ENCODE data around the gene ATG9A. TPM values are rescaled to one million over a fixed set of nuclear protein-coding genes. Genes with fewer than 3 reads are reported as not detected.

The ATG9A gene
- total RNA-seq, 2 donors from 2014 or later: 69.0 to 74.4 TPM

DNA sequence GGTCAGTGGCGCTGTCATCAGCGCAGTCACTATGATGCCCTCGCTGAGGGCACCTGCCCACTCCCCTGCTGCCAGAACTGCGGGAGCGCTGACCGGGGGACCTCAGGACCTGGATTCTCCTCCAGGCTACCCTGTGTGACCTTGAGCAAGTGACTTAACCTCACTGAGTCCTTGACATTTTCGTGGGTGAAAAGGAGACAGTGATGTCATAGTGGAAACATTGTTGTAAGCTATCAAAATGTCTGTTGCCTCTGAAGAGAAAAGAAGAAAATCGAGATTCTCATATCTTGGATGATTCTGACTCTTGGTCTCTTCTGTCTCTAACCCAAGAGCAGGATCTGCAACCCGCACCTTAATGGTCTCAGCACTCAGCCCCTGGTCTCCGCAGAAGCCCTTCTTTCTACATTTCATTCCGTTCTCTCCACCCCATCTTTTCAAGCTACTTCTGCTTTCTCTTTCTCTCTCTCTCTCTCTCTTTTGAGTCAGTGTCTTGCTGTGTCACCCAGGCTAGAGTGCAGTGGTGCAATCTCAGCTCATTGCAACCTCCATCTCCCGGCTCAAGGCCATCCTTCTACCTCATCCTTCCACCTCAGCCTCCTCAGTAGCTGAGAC lies 25.3 kb upstream of the ATG9A start:
- intact Hi-C loops (cut with DNase I): no loop called here
- no peak for DNase-seq
- ATAC-seq: peak in 1 of 2 donors; percentile 7

DNA sequence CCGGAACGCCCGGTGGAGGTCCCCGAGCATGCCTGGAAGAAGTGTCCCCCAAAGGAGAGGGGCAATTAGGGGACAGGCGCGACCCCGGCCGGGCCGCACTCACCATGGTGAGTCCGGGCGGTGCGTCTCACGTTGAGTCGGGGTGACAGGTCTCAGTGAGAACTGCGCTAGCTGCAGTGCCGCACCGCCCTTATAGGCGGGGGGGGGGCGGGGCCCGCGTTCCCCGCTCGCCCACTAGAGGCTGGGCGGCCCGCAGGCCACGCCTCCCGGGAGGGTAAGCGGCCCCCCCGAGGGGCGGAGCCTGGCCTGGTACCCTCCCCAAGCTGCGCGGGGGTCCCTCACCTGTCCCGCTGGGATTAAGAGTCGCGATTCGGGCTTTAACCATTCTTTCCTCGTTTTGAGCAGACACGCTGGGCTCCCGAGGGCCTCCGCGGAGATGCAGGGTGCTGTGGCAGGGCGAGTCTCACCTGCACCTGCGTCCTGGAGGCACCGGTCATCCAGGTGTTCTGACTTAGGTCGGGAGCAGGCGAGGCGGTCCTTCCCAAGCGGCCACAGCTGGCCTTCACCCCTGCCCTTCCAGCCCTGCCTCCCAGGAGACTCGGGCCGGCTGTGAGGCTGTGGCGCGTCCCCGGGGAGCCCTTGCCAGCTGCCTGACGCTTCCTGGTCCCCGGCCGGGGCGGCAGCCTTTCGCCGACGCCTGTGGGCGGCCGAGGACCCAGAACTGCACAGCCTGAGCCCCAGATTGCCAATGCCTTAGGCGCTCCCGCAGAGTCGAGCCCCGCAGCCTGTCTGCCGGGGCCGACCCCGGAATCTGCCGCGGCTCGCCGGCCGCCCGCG lies 24.5 kb upstream of the ATG9A start, which contains the start of gene TUBA4A:
TUBA4A (minus strand) TSS at position 166 of the 837 bp plus-strand sequence; CDS start at position 106, 60 bp downstream.
- intact Hi-C loops (cut with DNase I): no loop called here
- ATAC-seq (peak; percentile 92 to 93), DNase-seq (peak; percentile 91)

DNA sequence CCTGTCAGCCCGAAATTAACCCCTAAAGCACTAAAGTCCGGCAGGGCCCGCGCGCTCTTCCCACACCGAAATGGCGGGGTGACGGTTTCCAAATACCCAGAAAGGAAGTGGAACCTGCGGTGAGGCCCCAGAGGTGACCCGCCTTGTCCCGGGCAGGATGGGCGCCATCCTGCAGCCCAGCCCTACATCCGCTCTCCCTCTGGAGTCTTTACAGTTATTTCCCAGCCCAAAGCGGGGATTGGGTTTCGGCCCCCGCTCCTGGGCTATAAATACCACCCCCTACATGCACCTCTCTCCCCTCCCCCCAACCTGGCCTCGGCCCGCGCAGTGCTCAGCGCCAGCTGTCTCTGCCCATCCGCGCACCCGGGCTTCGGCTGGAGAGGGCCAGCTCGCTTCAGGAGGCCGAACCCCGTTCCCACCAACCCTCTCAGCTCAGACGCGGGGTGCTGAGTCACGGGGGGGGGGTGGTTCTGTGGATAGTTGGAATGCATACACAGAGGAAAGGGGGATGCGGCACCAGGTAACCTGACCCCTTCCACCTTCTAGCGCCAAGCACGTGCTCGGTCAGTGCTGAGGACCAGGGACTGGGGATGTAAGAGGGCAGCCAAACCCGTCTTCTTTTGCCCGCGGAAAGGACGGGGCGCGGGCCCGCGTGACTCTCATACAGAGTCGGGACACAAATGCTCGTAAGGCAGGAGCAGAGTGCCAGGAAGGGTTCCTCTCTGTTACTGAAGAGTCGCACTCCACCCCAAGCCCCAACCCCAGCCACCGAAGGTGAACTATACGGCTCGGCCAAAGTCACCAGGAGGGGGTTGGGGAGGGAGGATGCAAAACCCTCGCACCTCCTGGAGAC lies 23.7 kb upstream of the ATG9A start, which contains the start of gene TUBA4B:
TUBA4B (plus strand) TSS at position 344 of the 853 bp plus-strand sequence; CDS start at position 509, 165 bp downstream.
- DNase-seq: no peak
- intact Hi-C loops (cut with DNase I): no loop called here
- ATAC-seq: peak; percentile 26 to 35

DNA sequence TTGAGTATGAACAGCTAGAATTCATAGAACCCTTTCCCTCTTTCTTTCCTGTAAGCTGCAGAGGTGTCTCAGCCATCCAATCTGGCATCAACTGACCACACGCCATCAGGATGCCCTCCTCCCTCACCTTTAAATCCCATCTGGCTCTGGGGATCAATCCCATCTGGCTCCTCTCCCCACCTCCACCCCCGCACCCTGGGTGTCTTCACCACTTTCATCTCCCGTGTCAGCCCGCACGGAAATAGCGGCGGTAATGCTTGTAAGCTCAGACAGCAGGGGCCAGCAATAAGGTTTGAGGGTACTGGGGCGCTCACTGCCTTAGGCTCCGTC lies 23.1 kb upstream of the ATG9A start:
- intact Hi-C loops (cut with DNase I): no loop called here
- no peak for ATAC-seq

DNA sequence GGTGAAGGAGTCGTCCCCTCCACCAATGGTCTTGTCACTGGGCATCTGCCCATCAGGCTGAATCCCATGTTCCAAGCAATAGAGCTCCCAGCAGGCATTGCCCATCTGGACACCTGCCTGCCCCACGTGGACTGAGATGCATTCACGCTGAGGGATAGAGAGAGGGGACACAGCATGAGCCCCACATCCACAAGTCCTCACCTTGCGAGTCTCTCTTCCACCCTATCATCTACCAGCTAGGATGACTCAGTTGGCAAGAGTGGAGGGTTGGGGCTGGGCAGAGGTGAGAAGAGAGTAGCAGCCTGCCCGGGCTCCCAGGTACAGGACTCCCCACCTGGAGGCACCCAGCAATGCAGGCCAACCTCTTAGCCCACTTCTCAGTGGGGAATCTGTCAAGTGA lies 22.6 kb upstream of the ATG9A start:
- DNase-seq (no peak), ATAC-seq (no peak)
- intact Hi-C loops (cut with DNase I): no loop called here

More for the DNA sequence above, 23.1 kb upstream of the ATG9A start:
- no peak for DNase-seq

DNA sequence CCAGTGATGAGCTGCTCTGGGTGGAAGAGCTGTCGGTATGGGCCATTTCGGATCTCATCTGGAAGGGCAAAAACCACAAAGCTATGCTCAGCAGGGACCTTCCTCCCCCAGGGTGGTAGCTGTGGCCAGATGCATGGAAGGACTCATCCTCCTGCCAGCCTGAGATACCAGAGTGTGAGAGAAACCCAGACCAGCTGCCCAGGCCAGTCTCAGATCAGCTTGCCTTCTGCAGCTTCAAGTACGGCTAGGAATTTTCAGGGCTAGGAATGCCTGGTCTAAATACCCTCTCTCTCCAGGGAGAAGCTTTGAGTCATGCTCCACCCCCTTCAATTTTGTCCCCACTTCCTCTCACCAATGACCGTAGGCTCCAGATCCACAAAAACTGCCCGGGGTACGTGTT lies 22.2 kb upstream of the ATG9A start:
- ATAC-seq: no peak
- intact Hi-C loops (cut with DNase I): no loop called here
- no peak for DNase-seq

DNA sequence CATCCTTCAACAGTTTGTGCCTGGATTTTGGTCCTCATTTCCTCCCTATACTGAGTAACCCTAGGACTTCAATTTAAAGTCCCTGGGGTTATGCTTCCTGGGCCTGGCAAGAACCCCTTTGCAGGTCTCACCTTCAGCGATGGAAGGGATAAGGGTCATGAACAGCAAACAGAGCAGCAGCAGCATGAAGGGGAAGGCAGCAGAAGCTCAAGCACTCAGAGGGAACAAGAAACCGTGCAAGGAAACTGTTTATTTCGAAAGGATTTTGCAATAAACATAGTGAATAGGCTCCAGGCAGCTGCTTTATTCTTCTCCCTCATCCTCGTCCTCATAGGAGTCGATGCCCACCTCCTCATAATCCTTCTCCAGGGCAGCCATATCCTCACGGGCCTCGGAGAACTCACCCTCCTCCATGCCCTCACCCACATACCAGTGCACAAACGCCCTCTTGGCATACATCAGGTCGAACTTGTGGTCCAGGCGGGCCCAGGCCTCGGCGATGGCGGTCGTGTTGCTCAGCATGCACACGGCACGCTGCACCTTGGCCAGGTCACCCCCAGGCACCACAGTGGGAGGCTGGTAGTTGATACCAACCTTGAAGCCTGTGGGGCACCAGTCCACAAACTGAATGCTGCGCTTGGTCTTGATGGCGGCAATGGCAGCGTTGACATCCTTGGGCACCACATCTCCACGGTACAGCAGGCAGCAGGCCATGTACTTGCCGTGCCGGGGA lies 20.8 kb upstream of the ATG9A start:
- intact Hi-C loops (cut with DNase I): no loop called here
- no peak for ATAC-seq
- DNase-seq: no peak

DNA sequence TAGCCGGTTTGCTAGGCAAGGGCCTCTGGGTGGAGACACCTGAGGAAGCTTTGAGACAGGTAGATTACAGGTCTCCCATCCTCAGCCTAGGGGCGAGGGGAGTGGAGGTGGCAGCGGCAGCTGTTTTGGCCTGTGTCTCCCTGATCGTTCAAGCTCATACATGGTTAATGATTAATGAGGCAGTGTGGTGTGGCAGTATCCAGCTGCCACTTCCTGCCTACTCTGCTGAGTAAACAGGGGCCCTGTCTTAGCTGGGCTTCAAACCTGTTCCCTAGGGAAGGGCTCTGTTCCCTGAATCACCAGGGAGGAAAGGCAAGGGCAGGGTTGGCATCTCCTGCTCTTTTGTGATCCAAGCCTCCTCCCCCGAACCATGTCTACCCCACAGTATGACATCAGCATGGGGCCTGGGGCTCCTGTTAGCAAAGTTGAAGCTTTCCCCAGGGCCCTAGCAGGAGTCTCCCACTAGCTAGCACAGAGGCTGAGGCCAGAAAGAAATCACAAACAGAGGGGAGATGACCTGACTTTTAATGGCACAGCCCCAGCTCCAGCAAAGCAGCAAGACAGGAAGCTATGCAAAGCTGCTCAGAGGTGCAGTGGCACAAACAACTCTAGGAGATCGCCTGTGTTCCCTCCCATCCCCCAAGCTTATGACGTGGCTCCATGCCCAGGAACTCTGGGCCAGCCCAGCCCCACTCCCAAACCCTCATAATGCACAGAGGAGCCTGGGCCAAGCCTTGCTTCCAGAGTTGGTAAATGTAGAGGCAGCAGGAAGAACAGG lies 20.0 kb upstream of the ATG9A start:
- intact Hi-C loops (cut with DNase I): loop anchor here in 1 of 2 donors (10.0 kb wide), 1 partner anchor 45 kb away; no protein-coding TSS in a partner anchor
- DNase-seq (peak; percentile 64), ATAC-seq (peak; percentile 4 to 21)

DNA sequence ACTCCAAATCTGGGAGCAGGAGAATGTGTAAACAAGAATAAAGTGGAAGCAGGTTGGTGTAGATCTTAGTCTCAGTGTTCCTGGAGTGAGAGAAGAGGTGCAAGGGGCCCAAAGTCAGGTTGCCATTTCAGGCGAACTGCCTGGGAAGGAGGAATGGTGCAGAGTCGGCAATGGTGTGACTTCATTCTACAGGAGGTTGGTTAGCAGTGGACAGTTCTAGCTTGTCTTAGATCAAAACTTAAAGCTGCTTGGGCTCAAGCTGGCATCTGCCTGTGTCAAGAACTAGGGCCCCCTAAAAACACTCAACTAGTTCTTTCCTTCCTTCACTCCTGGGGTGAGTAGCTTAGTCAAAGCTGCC lies 19.4 kb upstream of the ATG9A start:
- intact Hi-C loops (cut with DNase I): loop anchor here in 1 of 2 donors (10.0 kb wide), 1 partner anchor 46 kb away; no protein-coding TSS in a partner anchor
- no peak for DNase-seq
- no peak for ATAC-seq

DNA sequence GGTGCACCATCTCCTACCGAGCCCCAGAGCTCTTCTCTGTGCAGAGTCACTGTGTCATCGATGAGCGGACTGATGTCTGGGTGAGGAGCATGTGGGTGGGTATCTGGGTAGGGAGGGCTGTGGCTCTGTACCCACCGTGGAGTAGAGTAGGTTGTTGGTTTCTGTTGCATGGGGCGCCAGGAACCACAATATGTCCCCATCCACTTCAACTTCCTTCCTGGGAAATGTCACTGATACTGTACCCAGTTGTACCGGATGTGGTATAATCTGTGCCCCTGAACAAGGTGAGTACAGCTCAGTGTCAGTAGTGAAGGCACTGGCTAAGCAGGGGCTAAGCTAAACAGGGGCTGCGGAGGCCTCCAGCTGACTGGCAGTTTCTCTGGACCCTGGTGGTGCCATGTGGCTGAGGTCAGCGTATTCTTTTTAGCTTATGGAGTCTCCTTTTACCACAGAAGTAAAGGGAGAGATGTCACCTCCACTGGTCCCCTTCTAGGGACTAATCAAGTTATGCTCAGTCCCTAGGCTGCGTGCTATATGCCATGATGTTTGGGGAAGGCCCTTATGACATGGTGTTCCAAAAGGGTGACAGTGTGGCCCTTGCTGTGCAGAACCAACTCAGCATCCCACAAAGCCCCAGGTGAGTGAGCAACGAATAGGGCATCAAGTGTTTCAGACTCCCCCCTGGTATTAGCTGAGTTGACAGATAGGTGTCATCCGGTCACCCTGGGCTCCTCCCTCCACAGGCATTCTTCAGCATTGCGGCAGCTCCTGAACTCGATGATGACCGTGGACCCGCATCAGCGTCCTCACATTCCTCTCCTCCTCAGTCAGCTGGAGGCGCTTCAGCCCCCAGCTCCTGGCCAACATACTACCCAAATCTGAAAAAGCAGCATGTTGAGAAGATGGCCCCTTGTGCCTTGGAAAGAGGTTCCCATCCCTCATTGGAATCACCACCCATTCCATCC lies 18.5 kb upstream of the ATG9A start:
- DNase-seq (no peak), ATAC-seq (peak in 1 of 2 donors; percentile 2)
- intact Hi-C loops (cut with DNase I): loop anchor here in 1 of 2 donors (10.0 kb wide), 1 partner anchor 47 kb away; no protein-coding TSS in a partner anchor

DNA sequence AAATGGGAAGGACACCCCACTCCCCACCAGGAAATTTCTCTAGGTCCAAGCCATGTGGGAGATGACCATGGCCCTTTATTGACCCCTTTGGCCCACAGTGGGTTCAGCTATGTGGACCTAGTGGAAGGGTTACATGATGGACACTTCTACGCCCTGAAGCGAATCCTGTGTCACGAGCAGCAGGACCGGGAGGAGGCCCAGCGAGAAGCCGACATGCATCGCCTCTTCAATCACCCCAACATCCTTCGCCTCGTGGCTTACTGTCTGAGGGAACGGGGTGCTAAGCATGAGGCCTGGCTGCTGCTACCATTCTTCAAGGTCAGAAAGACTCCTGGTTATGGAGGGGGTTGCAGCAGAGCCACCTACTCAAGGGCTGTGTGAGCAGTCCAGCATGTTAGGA lies 17.1 kb upstream of the ATG9A start:
- intact Hi-C loops (cut with DNase I): loop anchor here in 1 of 2 donors (10.0 kb wide), 1 partner anchor 48 kb away; no protein-coding TSS in a partner anchor
- no peak for DNase-seq
- no peak for ATAC-seq

DNA sequence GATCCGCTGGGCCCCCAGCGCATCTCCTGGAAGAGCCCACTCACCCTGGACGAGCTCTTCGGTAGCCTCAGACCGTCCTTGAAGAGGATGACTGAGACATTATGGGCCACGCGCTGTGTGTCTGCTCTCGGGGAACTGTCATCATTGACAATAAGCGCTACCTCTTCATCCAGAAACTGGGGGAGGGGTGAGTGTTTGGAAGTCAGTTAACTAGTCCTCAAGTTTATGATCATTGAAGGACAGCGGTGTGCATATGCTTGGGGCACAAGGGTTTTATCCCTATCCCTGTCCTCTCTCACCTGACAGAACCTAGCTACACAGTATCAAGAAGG lies 16.4 kb upstream of the ATG9A start:
- intact Hi-C loops (cut with DNase I): loop anchor here (2.0 to 10.0 kb wide), 2 partner anchors 17 to 49 kb away; partner anchors contain the start of genes ANKZF1 (in 1 of the 2) and ATG9A (in 1 of the 2)
- DNase-seq: no peak
- ATAC-seq: no peak

DNA sequence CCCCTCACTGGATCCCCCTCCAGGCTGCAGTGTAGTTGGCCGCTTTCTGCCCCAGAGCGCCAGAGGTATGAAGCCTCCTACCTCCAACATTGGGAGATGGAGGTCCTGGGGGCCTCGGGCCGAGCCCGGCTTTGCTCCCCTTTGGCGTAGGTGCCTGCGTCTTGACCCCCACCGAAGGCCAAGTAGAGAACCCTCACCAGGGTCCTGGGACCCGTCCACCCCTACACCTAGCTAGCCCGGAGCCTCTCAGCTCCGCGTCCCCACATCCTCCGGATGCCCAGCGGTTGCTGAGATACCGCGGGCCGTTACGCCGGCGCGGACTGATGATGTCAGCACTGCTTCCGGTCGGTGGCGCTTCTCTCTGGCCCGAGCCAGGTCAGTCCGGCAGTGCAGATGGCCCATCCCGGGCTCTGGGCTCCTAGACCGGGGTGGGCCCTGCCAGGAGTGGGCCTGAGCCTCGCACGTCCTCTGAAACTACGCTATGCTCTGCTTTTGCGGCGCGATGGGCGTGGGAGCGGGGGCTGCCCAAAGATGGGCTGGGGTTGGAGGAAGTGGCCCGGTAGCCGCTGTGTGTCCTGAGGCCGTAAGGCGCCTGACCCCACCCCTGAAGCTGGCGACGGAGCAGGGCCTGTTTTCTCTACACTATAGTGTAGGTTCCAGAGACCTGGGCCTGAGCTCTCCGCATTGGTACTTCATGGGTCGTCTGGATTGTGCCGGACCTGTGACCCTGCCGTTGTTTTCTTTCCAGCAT lies 15.9 kb upstream of the ATG9A start, which contains the start of the genes GLB1L and STK16:
GLB1L (minus strand) TSS at position 297 of the 751 bp plus-strand sequence. CDS start 1,871 bp downstream, outside the sequence.
STK16 (plus strand) TSS at position 332 of the 751 bp plus-strand sequence. CDS start 521 bp downstream, outside the sequence.
- peak; percentile 93 to 94 for ATAC-seq
- peak; percentile 96 for DNase-seq
- intact Hi-C loops (cut with DNase I): loop anchor here (2.0 to 10.0 kb wide), 2 partner anchors 17 to 49 kb away; partner anchors contain the start of genes ANKZF1 (in 1 of the 2) and ATG9A (in 1 of the 2)

DNA sequence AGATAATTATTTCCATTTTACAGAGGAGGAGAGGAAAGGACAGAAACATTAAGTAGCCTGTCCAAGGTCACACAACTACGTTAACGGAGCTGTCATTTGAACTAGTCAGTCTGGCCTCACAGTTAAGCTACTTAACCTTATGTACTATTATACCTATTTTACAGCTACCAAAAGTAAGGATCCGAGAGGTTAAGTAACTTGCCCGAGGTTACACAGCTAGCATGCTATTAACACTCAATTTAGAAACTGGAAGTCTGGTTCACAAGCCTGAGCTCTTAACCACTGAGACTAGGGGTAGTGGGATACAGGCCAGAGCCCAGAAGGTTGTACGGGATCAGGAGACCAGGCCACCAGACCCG lies 15.3 kb upstream of the ATG9A start:
- intact Hi-C loops (cut with DNase I): loop anchor here (2.0 to 10.0 kb wide), 2 partner anchors 16 to 50 kb away; partner anchors contain the start of genes ANKZF1 (in 1 of the 2) and ATG9A (in 1 of the 2)
- ATAC-seq (no peak), DNase-seq (no peak)

DNA sequence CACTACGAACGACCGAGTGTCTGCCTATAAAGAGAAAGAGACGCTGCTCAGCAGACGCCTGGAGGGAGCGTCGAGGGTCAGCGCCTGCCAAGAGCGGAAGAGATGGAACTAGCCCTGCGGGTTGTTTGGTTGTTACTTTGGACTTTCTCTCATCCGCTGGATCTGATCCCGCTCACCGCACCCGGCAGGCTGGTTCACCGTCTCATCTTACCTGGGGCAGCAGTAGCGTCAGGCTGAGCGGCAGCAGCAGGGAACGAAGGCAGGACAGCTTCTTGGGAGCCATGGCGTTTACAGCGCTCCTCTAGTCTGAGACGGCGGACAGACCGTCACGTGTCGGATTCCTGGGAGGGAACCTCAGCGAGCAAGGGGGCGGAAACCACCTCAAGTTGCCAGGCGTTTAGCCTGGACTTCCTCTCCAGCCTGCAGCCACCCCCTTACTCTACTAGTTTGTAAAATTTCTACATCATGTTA lies 13.9 kb upstream of the ATG9A start:
- ATAC-seq (no peak), DNase-seq (no peak)
- intact Hi-C loops (cut with DNase I): loop anchor here in 1 of 2 donors (10.0 kb wide), 1 partner anchor 51 kb away; no protein-coding TSS in a partner anchor
